Lung (tissue), 12 donors: ENCODE measurements around the gene PWWP2B. TPM values are rescaled to one million over a fixed set of nuclear protein-coding genes. Genes with fewer than 3 reads are reported as not detected.

Source experiments
- ATAC-seq: fragments of 200-7000 bp; cut with Tn5 transposase; one replicate; pipeline ENCODE4 v1.9.1; 2020; ENCODE audit warnings: moderate number of reproducible peaks; ENCODE audit not compliant: insufficient read depth, low FRiP score
- DNase-seq, 3 donors: peaks; one replicate each; pipeline ENCODE4 v3.0.0-alpha.2; 2013 to 2017
- H3K27ac ChIP-seq, 2 donors: one replicate each; pipeline ENCODE4 v1.5.1; 2013; ENCODE audit warnings: mild to moderate bottlenecking in 2 of 2, moderate library complexity in 2 of 2, control low read depth in 1 of 2, inconsistent platforms in 1 of 2, low read depth in 1 of 2, low read length in 1 of 2
- H3K27me3 ChIP-seq, 3 donors: one replicate each; pipeline ENCODE4 v1.5.1; 2013; ENCODE audit warnings: low read length in 2 of 3; ENCODE audit not compliant: control insufficient read depth in 3 of 3, insufficient read depth in 3 of 3
- H3K36me3 ChIP-seq, 4 donors: one replicate each; pipeline ENCODE4 v1.5.1; 2013; ENCODE audit warnings: low read length in 4 of 4, mild to moderate bottlenecking in 1 of 4, moderate library complexity in 1 of 4; ENCODE audit not compliant: control insufficient read depth in 4 of 4, insufficient read depth in 4 of 4
- H3K4me1 ChIP-seq, 5 donors: one replicate each; pipeline ENCODE4 v1.5.1; 2013; ENCODE audit warnings: low read length in 5 of 5, mild to moderate bottlenecking in 2 of 5, moderate library complexity in 1 of 5; ENCODE audit not compliant: control insufficient read depth in 5 of 5, insufficient read depth in 5 of 5
- H3K4me3 ChIP-seq: one replicate; pipeline ENCODE4 v1.5.1; 2013; ENCODE audit warnings: mild to moderate bottlenecking, control low read depth, moderate library complexity
- H3K9ac ChIP-seq, 2 donors: one replicate each; pipeline ENCODE4 v1.5.1; 2013; ENCODE audit warnings: low read length in 2 of 2, control low read depth in 1 of 2; ENCODE audit not compliant: insufficient read depth in 1 of 2
- H3K9me3 ChIP-seq, 4 donors: one replicate each; pipeline ENCODE4 v1.5.1; 2013; ENCODE audit warnings: low read length in 3 of 4, mild to moderate bottlenecking in 1 of 4, moderate library complexity in 1 of 4; ENCODE audit not compliant: control insufficient read depth in 4 of 4, insufficient read depth in 3 of 4
- WGBS, 2 donors: extraction: QIAGEN DNeasy Blood & Tissue Kit; methylation state at CpG; one replicate each; pipeline ENCODE4 v1.1.7; 2013; 5-methylcytosine and 5-hydroxymethylcytosine counted together
- polyA plus RNA-seq, 2 donors: library from polyadenylated mRNA; stranded (reverse); fragments of 200-250 nt; gene quantifications; one replicate each; pipeline ENCODE4 v1.2.1, GENCODE V29; 2013
- total RNA-seq, 2 donors: library from RNA; depleted of rRNA in 1 of 2; stranded (reverse); fragments of >200 nt in 1 of 2; gene quantifications; one replicate each; pipeline ENCODE4 v1.2.1, GENCODE V29; 2014 to 2021
- TF ChIP-seq, protein P1 (sequence below): IDR thresholded peaks from 2 replicates; pipeline ENCODE4 v1.5.1; 2012; ENCODE audit warnings: mild to moderate bottlenecking; ENCODE audit errors: control extremely low read depth, extremely low read depth
- donor health status: control.
- donor health status: control.
- donor health status: Bipolar disorder and iron deficiency.
- donor health status: healthy.
- donor health status: DM: yes; HTN: yes; CAD: no.

Gene PWWP2B
- total and polyA plus RNA-seq, 4 donors = 20.1 to 33.4 (median 21.1) TPM

DNA sequence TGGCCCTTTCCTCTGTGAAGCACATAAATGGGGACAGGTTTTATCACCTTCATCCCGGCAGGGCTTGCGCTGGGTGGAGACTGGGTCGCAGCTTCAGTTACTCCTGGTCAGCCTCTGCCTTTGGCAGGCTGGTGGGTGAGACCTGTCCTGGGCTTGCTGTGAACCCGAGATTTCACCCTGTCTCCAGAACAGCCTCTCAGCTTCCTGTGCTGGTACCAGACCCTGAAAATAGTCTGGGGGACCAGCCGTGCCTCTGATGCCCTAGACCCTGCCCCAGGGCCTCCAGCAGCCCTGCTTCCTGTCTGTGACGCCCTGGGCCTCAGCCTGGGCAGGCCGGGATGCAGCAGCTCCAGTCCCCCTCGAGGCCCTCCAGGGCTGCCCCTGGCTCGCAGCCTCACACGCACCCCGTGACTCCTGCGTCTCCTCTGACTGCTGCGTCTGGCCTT lies 13.2 kb upstream of the PWWP2B start:
- WGBS, 2 donors = 63 to 76% methylated on average over 13 of the region's 13 CpGs
- H3K4me3 ChIP-seq = no peak overlapping the region
- H3K27ac ChIP-seq = no peak overlapping the region
- no peaks in the 10 kb centered on the region for H3K27me3 ChIP-seq
- TF ChIP-seq, protein P1, sequence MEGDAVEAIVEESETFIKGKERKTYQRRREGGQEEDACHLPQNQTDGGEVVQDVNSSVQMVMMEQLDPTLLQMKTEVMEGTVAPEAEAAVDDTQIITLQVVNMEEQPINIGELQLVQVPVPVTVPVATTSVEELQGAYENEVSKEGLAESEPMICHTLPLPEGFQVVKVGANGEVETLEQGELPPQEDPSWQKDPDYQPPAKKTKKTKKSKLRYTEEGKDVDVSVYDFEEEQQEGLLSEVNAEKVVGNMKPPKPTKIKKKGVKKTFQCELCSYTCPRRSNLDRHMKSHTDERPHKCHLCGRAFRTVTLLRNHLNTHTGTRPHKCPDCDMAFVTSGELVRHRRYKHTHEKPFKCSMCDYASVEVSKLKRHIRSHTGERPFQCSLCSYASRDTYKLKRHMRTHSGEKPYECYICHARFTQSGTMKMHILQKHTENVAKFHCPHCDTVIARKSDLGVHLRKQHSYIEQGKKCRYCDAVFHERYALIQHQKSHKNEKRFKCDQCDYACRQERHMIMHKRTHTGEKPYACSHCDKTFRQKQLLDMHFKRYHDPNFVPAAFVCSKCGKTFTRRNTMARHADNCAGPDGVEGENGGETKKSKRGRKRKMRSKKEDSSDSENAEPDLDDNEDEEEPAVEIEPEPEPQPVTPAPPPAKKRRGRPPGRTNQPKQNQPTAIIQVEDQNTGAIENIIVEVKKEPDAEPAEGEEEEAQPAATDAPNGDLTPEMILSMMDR = no peak
- H3K36me3 ChIP-seq = peaks cover 0 to 1% (median 0%) of the 10 kb centered on the region in 4 donors
- DNase-seq = no peak
- H3K9me3 ChIP-seq = peaks cover 0 to 3% (median 0%) of the 10 kb centered on the region in 4 donors
- ATAC-seq = no peak
- peaks cover 0 to 7% (median 6%) of the 10 kb centered on the region in 5 donors for H3K4me1 ChIP-seq
- H3K9ac ChIP-seq = no peak overlapping the region

DNA sequence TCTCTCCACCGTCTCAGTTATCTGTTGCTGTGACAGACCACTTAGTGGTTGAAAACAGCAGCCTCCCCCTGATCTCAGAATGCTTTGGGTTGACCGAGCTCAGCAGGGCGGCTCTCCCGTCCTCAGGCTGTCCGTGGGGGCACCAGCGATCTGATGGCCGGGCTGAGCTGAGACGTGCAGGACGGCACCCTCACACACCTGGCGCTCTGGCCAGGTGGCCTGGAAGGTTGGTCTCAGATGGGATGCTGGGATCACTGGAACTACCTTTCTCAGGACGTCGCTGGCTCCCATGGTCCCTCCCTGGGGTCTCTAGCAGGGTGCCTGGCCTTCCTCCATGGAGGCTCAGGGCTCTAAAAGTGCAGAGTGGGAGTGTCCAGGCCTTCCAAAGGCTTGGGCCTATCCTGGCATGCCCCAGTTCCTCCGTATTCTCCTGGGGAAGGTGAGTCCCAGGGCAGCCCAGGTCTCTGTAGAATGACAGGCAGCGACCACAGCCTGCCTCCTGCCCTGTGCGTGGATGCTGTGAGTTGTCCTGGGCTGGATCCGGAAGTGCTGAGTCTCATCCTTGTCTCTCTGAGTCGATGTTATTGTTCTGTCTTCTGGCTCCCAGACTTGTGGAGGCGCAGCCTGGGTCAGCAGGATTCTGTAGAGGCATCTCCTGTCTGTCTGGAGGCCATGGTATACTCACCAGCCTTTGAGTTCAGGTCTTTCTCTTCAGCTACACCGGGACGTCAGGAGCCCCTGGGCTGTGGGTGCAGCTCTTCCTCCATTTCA lies 12.2 kb upstream of the PWWP2B start:
- H3K27me3 ChIP-seq = no peaks in the 10 kb centered on the region
- H3K36me3 ChIP-seq = no peaks in the 10 kb centered on the region
- peaks cover 0 to 13% (median 7%) of the 10 kb centered on the region in 5 donors for H3K4me1 ChIP-seq
- peaks cover 0 to 3% (median 0%) of the 10 kb centered on the region in 4 donors for H3K9me3 ChIP-seq
- TF ChIP-seq, protein P1 = no peak
- H3K4me3 ChIP-seq = no peak overlapping the region
- ATAC-seq (no peak), DNase-seq (no peak)
- 78 to 88% methylated on average over 20 of the region's 20 CpGs for WGBS, 2 donors
- no peak overlapping the region for H3K27ac ChIP-seq
- H3K9ac ChIP-seq = no peak overlapping the region

DNA sequence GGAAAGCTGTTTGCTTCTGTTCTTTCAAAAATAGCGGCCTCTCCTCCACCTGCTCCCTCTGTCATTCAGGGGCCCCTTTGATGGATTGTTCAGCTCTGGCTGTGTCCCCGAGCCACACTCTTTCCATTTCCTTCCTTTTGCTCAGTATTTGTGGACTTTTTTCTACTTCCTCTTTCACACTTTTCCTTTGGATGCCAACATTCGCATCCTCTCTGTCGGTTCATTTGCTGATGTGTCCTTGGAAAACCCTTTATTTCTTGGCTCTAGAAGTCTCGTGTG lies 11.7 kb upstream of the PWWP2B start:
- Histone ChIP-seq H3K9me3 (peaks cover 0 to 3% (median 0%) of the 10 kb centered on the region in 4 donors), H3K4me1 (peaks cover 0 to 13% (median 7%) of the 10 kb centered on the region in 5 donors), H3K27ac (no peak overlapping the region), H3K27me3 (no peaks in the 10 kb centered on the region), H3K36me3 (no peaks in the 10 kb centered on the region), H3K4me3 (no peak overlapping the region), H3K9ac (no peak overlapping the region)
- 27 to 44% methylated on average over 5 of the region's 5 CpGs for WGBS, 2 donors
- TF ChIP-seq, protein P1 = no peak
- ATAC-seq (no peak), DNase-seq (peak in 1 of 3 donors; percentile 8)
